ENCODE data around the gene C2orf74.
"Not testable (repeated sequence)": the region's sequence is repeated elsewhere in the genome, so short reads cannot be mapped to it uniquely, and the experiment has no call there.

C2orf74 gene

DNA sequence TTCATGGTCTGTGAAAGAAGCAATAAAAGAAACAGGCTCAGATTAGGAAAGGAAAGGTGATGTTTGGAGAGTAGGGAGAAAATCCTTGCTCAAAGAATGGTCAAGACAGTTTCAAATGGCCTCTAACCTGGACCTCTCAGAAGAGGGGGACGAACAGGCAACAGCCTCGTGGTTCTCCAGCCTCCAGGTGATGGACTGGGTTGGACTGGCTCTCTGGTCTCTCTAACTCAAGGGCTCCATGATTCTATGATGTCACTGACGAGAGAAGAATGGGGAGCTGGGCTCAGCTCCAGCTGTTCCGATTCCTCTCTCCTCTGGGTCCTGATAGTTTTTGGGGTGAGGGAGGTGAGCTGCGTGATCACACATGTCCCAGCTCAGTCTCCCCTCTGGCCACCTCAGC is at the start of gene C2orf74:
Gene C2orf74 (plus strand): TSS at position 301 of the 400 bp plus-strand sequence. CDS start 327 bp downstream, outside the sequence.
- DNase-seq, result no peak

DNA sequence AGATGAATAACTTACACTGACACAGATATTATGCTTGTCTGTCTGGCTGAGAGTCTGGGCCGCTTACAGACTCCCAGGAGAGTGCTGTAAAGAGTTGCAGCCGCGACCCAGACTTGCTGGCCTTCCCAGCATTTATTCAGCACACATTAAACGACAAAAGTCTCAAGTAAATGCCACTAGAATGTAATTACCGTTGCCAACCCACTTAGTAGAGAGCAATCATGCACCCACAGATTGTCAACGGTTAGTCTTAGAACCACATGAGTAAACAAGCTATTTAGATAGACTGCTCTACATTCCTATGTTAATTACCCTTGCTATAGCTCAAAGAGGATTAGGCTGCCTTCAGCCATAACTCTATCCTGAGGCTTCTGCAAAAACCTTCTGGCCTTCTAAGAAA is 47.8 kb upstream of the C2orf74 start:
- no peak for DNase-seq

DNA sequence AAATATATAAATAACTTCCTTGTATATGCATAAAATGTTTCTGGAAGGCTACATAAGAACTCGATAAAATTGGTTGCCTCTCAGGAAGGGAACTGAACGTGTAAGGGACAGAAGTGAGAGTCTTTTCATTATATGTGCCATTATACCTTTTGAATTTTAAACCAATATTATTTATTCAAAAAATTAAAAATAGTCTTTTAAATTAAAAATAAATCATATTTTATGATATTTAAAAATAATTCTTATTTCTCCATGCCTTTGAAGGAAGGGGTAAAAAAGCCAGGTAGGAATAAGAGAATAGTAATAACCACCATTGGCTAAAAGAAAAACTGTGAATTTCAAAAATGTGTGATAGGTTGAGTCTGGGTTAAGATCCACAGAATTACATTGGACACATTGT is 45.7 kb upstream of the C2orf74 start:
- DNase-seq, result no peak

DNA sequence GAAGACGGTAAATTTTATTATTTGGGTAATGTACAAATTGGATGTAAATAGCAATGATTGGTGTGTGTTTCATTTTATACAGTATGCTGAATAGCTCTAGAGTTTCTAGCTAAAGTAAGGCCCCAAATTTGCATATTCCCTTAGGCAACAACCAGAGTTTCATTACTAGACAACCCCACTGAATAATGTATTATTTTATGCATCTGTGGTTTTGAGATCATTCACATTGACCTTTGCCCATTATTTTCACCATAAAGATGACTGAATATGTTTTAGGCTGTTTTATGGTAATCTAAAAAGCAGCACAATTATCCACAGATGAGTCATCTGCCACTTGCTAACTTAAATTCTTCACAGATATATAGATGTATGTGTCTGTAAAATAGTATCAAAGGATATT is 44.5 kb upstream of the C2orf74 start:
- no peak for DNase-seq

DNA sequence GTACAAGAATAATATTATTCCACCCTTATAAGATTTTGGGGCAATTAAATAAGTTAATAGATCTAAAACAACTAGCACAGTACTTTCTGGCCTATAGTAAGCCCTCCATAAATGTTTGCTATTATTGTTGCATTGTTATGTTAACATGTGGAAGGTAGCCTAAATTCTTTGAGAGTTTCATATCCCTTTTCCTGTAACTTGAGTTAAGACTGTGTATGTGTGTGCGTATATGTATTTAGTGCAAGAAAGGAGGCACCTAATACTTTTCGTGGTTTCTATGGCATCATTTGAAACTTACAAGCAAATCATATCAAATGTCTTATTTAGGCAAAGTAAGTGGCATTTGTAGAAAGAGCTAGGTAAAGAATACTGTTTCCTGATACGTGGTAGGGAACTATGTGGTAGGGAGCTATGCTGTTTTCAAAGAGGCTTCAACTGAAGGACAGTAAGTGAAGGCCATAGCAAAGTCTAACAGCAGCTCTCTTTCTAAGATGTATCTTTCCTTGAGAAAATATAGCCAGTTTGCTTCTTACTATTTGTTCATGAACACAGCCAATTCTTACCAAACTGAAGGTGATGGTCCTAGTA is 36.8 kb upstream of the C2orf74 start:
- no peak for DNase-seq

DNA sequence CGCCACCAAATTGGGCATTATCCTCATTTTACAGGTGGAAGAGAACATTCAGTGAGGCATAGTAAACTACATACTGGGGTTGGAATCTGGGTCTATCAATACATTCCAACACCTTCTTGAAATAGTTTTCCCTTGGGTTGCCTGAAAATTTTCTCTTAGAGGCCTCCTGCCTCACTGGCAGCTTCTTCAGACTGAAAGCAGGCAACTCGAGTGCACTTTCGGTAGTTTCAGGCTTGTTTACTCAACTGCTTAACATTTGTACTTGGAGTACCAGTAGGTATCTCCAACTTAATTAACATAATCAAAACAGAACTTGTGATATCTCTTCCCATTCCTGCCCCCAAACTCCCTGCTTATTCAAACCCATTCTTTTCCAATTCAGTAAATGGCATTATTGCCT is 36.2 kb upstream of the C2orf74 start:
- no peak for DNase-seq

DNA sequence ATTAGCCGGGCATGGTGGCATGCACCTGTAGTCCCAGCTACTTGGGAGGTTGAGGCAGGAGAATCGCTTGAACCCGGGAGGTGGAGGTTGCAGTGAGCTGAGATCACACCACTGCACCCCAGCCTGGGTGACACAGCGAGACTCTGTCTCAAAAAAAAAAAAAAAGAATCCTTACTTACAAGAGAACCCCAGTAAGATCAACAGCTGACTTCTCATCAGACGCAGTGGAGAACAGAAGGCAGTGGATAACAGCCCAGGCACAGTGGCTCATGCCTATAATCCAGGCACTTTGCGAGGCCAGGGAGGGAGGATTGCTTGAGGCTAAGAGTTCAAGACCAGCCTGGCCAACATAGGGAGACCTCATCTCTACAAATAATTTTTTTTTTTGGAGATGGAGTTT is 33.9 kb upstream of the C2orf74 start:
- not testable (repeated sequence) for DNase-seq

DNA sequence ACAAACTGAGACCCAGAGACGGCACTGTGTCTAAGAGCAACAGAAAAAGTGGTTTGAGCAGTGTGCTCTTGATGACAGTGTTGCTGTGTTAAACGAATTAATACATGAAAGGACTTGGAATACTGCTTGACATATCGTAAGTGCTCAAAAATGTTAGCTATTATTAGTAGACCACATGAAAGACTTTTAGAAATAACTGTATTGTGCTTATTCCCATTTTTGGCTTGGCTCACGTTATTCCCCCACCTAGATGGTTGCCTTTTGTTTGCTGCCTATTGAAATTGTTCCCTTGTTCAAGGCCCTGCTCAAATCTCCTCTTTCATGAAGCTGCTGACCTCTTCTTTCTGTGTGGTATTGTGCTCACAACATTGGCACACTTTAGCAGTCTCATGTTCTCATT is 27.8 kb upstream of the C2orf74 start:
- no peak for DNase-seq

DNA sequence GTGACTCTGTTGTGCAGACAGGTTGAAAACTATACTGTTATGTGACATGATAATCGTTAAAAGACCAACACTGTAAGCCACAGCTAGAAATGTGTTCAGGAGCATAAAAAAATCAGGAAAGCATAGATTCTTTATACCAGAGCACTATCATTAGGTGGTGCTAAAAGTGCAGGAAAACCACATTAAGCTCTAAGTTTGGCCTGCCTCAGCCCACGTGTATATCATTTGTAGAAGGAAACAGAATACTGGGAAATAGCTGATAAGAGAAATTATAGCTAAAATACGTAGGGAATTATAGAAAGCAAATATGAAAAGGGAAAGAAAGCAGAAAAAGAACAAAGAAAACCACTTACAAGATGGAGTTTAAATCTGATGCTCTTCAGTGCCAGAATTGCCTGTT is 26.5 kb upstream of the C2orf74 start:
- no peak for DNase-seq

DNA sequence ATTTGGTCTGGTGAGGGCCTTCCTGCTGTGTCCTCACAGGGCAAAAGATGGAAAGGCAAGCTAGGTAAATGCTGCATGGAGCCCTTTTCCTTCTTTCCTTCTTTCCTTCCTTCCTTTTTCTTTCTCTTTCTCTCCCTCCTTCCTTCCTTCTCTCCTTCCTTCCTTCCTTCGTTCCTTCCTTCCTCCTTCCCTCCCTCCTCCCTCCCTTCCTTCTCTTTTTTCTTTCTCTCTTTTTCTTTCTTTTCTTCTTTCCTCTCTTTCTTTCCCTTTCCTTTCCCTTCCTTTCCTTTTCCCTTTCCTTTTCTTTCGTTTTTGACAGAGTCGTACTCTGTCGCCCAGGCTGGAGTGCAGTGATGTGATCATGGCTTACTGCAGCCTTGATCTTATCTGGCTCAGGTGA is 23.1 kb upstream of the C2orf74 start:
- no peak for DNase-seq

DNA sequence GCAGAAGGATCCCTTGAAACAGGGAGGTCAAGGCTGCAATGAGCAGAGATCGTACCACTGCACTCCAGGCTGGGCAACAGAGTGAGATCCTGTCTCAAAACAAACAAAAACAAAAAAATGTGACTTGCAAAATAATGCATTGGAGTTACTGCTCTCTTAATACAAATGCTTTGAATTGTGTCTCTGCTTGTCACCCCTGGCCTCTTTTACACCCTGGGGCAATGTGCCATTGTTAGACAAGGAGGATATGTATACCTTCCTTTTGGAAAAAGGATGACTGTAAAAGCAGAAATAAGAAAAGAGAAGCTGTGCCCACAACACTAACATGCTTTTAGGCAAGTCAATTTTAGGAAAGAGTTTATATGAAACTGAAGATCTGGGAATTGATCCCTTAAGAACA is 20.8 kb upstream of the C2orf74 start:
- no peak for DNase-seq

DNA sequence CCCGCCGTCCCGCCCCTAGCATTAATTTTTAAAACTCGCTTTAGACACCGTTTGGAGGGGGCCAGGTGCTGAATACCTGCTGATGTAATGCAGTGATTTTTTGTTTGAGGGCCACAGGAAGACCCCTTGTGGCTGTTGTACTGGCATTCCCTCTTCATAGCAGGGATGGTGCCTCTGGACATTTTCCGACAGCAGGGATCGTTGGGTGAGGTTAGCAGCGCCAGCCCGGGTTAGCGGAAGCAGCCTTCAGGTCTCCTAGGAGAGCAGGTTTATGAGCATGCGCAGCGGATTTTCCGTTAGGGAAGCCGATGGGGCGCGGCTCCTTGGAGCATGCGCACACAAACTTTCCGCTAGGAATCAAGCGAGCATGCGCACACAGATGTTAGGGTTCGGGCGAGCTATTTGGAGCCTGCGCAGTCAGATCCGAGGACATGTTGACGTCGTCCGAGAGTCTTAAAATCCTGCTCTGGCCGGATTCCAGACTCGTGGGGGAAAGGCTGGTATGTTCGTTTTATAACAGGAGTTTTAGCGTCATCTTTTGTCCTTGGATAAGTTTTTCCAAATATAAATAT is 17.2 kb upstream of the C2orf74 start:
- DNase-seq, result peak; percentile 98

DNA sequence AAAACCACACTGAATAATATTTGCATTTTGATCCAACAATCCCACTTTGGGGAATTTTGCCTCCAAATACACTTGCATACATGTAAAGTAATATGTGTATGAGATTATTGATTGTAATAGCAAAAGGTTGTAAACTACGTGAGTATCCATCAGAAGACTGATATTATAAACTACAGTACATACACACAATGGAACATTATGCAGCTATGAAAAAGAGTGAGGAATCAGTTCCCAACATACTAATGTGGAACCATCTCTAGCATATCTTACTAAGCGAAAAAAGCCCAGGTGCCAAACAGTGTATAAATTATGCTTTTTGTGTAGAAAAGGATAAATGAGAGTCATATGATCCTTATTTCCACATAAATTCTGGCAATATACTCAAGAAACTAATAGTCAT is 16.0 kb upstream of the C2orf74 start:
- DNase-seq, result no peak

DNA sequence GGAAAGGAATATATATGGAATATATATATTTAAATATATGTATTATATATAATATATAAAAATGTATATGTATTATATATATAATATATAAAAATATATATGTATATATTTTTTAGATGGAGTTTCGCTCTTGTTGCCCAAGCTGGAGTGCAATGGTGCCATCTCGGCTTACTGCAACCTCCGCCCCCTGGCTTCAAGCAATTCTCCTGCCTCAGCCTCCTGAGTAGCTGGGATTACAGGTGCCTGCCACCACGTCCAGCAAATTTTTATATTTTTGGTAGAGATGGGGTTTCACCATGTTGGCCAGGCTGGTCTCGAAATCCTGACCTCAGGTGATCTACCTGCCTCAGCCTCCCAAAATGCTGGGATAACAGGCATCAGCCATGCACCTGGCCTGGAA is 13.9 kb upstream of the C2orf74 start:
- DNase-seq, result not testable (repeated sequence)

DNA sequence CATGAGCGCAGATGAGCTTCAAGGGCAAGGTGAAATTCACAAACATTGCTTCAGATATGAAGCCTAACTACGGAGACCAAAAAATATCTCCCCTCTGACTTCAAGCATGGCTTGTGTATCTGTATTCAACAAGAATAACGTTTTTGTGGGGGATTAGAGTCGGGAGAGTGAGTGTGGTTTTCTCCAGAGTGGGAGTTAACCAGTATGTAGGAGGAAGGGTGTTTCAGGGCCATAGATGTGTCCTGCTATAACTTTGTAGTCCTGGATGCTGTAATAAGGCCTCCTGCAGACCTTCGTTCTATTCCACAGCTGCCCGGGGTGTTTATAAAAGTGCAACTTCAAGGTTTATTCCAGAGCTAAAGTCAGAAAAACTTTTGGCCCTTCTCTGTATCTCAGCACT is 12.9 kb upstream of the C2orf74 start:
- no peak for DNase-seq

DNA sequence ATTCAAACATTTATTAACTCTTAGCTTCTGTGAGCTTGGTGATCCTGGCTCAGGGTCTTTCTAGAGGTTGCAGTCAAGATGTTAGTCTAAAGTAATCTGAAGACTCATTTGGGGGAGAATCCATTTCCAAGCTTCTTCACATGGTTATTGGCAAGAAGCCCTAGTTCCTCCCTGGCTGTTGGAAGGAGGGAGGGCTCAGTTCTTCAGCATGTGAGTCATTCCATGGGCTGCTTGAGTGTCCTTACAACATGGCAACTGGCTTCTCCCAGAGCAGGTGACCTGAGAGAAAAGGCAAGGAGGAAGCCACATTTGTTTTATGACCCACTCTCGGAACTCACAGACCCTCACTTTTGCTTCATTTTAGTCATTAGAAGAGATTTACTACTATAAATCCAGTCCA is 10.6 kb upstream of the C2orf74 start:
- no peak for DNase-seq

DNA sequence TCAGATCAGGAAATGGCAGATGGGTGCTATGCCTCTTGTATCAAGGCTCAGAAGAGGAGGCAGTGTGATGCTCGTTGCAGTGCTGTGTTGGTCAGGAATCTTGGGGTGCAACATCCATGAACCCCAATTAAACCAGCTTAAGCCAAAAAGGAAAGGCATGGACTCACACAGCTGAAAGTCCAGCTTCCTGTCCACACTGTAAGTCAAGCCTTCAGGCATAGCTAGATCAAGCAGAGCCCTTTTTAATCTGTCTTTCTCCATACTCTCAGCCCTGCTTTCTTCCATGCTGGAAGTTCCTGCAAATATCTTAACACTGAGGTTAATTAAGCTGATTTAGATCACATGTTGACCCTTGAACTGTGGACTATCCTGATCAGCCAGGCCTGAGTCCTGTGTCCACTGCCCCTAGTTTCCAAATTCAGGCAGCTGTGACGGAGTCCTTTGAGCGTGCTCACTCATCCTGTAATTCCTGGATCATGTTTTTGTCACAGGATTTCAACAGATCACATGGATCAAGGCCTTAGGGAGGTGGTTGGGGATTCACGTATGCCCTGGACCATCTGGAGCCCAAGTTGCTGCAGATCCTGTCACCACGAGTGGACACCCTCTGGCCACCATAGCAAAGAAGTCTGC is 4.5 kb upstream of the C2orf74 start:
- DNase-seq, result no peak

DNA sequence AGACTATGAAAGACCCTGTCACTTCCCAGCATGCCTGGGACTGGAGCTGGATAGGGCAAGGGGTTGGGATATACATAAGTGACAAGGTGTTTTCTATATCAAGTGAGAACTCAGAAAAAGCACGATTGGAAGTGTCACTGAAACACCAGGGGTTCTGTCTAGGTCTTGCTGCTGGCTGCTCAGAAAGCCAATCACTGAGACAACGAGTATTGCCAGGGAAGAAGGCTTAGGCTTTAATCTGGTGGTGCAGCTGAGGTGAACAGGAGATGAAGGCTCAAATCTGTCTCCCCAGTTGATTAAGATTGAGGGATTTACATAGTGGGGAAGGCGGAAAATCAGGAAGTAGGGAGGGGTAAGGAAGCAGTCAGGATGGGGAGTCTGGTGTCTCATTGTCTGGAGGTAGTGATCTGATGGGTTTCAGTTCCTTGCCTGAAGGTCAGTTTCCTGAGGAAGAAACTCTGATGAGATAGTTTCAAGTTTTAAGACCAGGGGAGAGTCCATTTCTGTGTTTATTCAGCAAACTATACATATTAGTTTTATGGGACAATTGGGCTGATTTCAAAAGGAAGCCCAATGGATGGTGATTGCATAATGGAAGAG is 3.5 kb upstream of the C2orf74 start:
- no peak for DNase-seq

DNA sequence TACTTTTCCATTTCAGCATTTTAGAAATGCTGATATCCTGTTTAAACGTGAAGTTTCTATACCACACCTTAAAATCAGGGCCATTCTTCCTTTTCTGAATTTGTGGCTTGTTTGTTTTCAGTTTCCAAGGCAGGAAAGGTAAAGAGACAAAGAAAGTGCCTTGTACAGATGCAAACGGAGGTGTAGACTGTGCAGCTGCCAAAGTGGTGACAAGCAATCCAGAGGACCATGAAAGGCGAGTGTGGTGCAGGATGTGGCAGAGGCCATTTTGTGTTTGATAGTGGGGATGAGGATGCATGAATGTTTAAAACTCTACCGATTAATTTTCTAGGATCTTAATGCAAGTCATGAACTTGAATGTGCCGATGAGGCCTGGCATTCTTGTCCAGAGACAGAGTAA is 733 bp downstream of the C2orf74 start:
- no peak for DNase-seq

DNA sequence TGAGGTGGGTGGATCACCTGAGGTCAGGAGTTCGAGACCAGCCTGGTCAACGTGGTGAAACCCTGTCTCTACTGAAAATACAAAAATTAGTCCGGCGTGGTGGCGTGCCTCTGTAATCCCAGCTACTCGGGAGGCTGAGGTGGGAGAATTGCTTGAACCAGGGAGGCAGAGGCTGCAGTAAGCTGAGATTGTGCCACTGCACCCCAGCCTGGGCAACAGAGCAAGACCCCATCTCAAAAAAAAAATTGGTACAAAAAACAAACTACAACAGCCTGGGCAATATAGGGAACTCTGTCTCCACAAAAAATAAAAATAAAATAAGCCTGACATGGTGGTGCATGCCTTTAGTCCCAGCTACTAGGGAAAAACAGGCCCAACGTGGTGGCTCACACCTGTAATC is 3.1 kb downstream of the C2orf74 start:
- not testable (repeated sequence) for DNase-seq

DNA sequence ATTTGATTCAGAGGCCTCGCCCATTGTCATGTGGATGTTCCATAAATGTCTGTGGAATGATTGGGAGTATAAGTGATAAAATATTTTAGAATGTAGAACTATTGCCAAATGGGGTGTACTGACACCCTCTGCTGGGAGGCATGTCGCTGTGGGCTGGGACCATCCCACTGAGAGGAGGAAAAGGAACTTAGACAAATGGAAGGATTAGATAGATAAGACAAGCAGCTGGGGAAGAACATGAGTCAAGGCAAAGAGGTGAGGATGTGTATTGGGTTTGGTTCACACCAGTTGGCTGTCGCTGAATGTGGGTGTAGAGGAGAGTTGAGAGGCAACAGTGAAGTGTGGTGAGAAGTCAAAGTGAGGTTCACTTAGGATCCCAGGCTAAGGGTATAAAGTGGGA is 4.0 kb downstream of the C2orf74 start:
- DNase-seq, result no peak

DNA sequence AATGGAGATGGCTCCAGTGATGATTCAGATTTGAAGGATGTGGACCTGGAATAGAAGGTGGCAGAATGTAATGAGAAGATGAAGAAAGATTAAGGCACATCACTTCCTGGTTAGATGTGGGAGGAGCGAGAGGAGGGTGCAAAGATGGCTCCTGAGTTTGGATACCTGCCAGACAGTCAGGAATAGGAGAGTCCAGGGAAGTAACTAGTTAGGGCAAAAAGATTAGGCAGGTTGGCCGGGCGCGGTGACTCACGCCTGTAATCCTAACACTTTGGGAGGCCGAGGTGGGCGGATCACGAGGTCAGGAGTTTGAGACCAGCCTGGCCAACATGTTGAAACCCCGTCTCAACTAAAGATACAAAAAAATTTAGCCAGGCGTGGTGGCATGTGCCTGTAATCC is 5.6 kb downstream of the C2orf74 start:
- no peak for DNase-seq

DNA sequence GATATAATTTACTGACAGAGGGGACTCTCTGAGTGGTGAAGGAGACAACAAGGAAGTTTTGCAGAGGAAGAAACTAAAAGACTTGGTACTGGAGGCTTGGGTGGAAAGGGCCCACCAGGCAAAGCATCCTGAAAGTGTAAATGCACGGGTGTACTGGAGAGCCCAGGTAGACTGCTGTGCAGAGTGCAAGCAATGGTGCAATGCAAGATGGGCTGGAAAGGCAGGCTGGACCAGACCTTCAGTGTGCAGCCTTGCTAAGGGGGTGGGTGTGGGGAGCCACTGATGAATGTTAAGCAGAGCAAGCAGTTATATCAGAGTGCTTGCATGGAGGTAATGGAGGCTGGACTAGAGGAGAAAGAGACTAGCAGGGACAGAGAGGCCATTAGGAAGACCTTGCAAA is 10.7 kb downstream of the C2orf74 start:
- DNase-seq, result no peak

DNA sequence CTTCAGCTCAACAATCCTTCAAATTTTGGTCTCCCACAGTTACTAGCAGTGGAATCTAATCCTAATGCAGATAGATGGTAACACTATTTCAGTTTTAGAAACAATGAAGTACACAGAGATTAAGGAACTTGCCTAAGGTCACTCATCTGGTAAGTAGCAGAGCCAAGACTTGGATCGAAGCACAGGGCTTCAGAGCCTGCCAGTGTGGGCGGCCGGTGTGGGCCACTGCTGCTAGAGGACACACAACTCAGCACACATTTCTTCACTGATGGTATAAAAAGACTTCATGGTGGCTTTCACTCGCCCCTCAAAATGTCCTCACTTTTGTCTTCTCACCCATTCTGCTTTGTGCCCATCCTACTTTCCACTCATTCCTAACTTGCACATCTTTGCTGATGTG is 11.1 kb downstream of the C2orf74 start:
- DNase-seq, result no peak

DNA sequence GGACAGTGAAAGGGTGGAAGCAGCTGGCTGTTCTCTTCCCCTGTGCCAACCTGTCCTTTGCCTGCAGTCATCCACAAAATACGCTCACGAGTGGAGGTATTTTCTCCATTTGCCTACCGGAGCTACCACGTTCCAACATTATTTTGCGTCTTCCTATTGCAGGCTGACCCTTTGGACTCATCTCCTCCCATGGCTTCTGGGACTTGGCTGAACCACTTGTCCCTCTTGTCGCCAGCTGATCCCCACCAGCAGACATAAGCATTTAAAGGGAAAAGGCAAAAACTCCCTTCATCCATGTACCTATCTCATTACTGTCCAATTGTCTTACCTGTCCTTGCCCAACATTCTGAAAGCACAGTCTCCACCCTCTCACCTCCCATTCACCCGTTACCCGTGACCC is 13.0 kb downstream of the C2orf74 start:
- DNase-seq, result no peak
